ENCODE results near the gene FABP1.

The FABP1 gene

DNA sequence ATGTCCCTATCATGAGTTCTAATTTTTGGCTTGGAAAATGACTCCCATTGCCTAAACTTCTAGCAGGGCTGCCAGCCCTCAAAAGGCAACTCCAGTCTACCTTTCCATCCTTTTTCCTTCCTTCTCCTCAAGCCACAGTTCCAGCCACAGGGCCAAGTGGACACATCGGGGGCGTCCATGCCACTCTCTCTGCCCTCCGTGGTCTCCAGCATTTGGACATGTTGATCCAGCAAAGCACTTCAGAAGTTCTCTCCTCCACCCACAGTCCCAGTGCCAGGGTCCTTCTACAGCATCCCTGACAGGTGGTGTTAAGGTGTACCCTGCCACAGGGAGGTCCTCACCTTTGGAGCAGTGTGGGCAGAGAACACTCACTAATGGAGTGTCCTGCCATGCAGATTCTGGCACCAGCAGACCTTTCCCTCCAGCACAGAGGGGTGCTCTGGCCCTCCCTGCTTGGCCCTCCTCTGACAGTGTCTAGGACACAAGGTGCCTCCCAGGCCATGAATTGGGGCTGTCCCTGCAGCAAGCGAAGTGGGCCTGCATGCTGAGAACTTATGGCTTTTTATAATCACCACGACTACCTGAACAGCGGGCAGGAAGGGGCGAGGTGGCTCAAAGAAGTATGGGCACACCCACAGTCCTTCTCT is 1.6 kb upstream of the FABP1 start:
- no peak overlapping the region for H3K4me3 ChIP-seq (ENCODE audit: low read depth, low read length)
- TF ChIP-seq, protein P1, sequence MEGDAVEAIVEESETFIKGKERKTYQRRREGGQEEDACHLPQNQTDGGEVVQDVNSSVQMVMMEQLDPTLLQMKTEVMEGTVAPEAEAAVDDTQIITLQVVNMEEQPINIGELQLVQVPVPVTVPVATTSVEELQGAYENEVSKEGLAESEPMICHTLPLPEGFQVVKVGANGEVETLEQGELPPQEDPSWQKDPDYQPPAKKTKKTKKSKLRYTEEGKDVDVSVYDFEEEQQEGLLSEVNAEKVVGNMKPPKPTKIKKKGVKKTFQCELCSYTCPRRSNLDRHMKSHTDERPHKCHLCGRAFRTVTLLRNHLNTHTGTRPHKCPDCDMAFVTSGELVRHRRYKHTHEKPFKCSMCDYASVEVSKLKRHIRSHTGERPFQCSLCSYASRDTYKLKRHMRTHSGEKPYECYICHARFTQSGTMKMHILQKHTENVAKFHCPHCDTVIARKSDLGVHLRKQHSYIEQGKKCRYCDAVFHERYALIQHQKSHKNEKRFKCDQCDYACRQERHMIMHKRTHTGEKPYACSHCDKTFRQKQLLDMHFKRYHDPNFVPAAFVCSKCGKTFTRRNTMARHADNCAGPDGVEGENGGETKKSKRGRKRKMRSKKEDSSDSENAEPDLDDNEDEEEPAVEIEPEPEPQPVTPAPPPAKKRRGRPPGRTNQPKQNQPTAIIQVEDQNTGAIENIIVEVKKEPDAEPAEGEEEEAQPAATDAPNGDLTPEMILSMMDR (conservative IDR thresholded peaks at IDR 0.05; ENCODE audit: low read depth, low read length), result no peak
- no peak for DNase-seq (ENCODE audit: low read depth)

DNA sequence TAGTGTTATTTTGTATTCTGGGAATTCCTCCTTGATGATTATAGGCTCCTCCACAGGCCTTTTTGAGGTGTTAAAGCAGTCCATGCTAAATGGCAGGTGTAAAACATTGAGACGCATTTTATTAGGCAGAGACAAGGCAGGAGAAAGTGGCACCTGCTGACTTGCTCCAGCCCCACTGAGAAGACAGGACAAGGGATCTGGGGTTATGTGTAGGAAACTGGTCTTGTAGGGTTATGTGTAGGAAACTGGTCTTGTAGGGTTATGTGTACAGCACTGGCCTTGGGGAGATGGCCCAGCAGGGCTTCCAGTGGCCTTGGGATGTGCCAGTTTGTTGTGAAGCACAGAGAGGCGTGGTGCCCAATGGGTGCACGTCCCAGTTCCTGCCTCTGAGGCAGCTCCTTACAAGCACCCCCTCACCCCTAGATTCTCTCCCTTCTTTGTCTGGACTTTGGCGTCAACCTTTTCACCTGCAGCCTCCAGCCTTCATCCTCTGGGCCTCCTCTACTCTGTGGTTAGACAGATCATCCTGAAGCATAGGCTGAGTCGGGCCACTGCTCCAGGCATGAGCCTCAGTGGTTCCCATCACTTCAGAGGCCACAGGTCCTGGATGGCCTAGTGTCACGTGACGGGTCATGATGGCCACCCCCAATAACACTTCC is 921 bp upstream of the FABP1 start:
- DNase-seq (ENCODE audit: low read depth), result no peak
- TF ChIP-seq, protein P1 (conservative IDR thresholded peaks at IDR 0.05; ENCODE audit: low read depth, low read length), result no peak
- no peak overlapping the region for H3K4me3 ChIP-seq (ENCODE audit: low read depth, low read length)

DNA sequence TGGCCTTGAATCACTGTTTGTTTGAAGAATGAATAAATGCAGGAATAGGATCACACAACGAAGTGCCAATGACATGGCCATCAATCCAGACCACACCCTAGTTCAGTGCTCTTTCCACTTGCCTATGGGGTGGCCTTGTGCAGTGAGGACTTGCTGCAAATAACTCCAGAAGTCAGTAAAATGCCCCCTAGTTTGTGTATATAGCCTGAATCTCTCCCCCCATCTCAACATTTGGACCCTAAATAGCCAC is 299 bp downstream of the FABP1 start:
- DNase-seq (ENCODE audit: low read depth), result no peak
- TF ChIP-seq, protein P1 (conservative IDR thresholded peaks at IDR 0.05; ENCODE audit: low read depth, low read length), result no peak
- no peak overlapping the region for H3K4me3 ChIP-seq (ENCODE audit: low read depth, low read length)

DNA sequence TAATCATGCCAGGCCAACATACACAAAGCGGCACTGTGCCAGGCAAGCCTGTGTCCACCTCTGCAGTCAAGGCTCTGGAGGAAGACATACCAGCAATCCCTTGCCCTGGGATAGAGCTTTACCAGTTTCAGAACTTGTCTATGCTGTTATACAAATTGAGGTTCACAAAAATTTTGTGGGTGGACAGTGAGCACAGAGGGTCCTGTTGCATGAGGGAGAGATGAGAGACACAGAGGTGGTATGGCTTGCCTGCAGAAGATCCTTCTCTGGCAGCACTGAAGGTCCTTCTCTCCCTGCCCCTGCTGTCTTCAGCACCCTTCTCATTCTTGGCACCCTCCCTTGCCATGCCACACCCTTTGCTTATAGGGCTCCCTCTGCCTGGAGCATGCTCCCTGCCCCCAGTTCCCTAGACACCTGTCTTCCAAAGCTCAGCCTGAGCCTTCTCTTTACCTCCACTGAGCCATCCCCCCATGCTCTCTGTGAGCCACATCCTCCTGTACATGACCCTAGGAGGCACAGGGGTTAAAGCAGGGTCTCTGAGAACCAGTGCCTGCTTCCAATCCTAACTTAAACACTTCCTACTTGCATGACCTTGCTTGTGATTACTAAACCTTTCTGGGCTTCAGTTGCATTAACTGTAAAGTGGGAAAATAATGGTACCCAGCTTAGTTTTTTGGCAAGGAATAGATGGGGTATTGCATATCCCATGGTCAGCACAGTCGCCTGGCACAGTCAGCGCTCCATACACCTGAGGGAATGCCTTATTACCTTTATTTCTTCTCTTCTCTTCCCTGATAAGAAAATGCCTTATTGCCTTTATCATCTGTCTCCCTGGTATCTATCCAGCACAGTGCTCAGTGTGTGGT is 857 bp downstream of the FABP1 start:
- no peak for DNase-seq (ENCODE audit: low read depth)
- TF ChIP-seq, protein P1 (conservative IDR thresholded peaks at IDR 0.05; ENCODE audit: low read depth, low read length), result no peak
- no peak overlapping the region for H3K4me3 ChIP-seq (ENCODE audit: low read depth, low read length)

DNA sequence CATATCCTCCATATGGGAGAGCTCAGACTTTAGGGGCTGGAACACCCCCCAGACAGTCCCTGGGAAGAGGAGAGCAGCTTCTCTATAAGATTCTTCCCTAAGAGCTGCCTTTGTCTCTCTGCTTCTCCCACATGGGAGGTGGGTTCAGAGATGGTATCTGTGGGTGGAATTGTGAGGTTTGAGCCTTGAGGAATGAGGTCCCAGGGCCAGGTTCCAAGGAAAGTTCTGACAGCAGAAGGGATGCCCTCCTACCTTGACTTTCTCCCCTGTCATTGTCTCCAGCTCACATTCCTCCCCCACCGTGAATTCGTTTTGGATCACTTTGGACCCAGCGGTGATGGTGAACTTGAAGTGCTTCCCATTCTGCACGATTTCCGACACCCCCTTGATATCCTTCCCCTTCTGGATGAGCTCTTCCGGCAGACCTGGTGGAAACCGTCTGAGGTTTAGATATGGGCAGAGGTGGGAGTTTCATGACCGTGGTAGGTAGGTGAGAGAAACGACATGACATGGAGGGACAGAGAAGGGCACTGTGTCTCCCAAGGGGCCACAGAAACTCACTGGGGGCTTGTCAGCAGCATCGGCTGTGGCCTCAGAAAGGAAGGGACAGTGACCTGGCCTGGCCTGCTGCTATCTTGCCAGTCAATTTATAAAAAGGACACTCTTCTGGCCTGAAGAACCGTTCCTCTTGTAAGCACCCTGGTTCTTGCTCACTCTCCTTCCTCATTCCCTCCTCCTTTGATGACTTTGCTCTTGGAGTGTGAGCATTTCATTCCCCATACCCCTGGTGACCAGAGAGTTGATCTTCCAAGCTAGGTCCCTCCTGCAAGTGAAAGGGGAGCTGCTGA is 1.7 kb downstream of the FABP1 start:
- no peak overlapping the region for H3K4me3 ChIP-seq (ENCODE audit: low read depth, low read length)
- DNase-seq (ENCODE audit: low read depth), result no peak
- TF ChIP-seq, protein P1 (conservative IDR thresholded peaks at IDR 0.05; ENCODE audit: low read depth, low read length), result no peak

DNA sequence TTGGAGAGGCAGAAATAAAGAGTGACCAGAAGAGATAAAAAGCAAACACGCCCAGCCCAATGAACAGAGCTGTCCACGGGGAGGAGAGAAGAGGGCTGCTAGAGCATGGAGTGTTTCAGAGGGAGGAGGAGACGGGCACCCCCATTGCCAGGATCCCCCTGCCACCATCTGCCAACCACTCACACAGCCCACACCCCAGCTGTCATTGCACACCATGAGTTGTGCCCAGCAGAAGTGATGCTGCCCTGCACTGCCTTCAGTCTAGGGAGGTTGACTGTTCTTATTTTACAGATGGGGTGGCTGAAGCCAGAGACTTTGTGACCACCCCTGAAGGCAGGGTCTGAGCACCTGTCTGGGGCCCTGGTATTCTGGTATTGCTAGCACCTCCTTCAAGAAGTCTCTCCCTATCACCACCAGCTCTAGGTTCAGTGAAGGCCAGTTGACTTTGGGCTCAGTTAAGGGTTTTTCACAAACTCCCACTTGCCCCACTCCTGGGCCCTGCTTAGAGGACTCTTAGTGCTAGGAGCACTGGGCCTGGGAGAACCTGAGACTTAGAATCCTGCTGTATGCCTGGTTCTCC is 2.4 kb downstream of the FABP1 start:
- TF ChIP-seq, protein P1 (conservative IDR thresholded peaks at IDR 0.05; ENCODE audit: low read depth, low read length), result no peak
- no peak for DNase-seq (ENCODE audit: low read depth)
- no peak overlapping the region for H3K4me3 ChIP-seq (ENCODE audit: low read depth, low read length)
